Hematopoietic multipotent progenitor cell treated with erythropoietin and hydrocortisone succinate and interleukin-3 and kit ligand, for 15 days (in vitro differentiated cells): ENCODE measurements around the gene MAP4K1.
"Not testable (repeated sequence)": the region's sequence is repeated elsewhere in the genome, so short reads cannot be mapped to it uniquely, and the experiment has no call there.

Experiments
- DNase-seq: peaks from one replicate; pipeline ENCODE4 v3.0.0-alpha.2; 2015; ENCODE audit warnings: low spot score

The MAP4K1 gene

DNA sequence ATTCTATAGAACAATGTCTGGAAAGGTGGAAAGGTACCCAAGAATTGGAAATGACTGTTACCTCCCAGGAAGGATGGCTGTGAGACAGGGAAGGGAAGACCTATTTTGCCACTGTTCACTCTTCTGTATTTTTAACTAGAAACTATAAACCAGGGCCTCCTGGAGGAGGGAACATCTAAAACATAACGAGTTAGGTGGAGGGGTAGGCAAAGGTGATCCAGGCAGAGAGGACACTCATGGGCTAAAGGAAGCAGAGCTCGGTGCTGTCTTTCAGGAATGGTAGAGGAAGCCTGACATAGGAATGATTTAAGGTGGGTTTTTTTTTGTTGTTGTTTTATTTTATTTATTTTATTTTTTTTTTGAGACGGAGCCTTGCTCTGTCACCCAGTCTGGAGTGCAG is 7.1 kb upstream of the MAP4K1 start:
- DNase-seq = no peak

GRCh38 chr19:38619361-38620174 is 1.8 kb upstream of the MAP4K1 start:
- peak; percentile 8 for DNase-seq

DNA sequence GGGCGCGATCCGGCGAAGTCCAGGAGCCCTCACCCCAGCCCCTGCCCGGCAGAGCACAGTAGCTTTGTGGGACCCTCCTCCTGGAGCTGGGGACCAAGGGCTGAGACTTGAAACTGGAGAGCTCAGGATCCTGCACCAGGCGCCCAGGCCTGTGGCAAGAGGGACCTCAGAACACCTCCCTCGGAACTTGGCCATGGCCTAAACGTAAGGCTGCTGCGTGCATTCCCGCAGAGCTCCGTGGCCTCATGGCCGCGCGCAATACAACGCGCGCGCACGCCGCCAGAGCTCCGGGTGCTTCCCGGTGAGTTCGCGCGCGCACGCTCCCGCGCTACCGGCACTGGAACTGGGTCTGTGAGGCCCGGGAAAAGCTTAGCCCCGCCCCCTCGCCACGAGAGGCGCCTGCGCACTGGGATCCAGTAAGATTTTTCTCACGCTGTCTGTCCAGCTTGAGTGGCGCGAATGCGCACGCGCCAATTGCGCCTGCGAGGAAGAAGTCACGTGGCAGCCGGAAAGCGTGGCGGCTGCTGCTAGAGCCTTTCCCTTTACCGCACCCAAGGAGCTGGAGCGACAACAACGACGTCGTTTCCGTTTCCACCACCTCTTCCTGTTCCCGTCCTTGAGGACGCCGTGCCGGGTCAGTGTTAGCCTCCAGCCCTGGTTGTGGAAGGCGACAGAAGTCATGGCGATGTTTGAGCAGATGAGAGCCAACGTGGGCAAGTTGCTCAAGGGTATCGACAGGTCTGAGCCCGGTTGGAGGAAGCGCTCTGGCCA is 1.0 kb upstream of the MAP4K1 start, which contains the start of gene EIF3K:
Gene EIF3K, plus strand, starts transcription at position 599 of the 771 bp plus-strand sequence. Its CDS starts 81 bp downstream, at position 680.
- DNase-seq = peak; percentile 98

- no peak for DNase-seq
These were observed 430 bp downstream of the MAP4K1 start for GRCh38 chr19:38617283-38617763.

DNA sequence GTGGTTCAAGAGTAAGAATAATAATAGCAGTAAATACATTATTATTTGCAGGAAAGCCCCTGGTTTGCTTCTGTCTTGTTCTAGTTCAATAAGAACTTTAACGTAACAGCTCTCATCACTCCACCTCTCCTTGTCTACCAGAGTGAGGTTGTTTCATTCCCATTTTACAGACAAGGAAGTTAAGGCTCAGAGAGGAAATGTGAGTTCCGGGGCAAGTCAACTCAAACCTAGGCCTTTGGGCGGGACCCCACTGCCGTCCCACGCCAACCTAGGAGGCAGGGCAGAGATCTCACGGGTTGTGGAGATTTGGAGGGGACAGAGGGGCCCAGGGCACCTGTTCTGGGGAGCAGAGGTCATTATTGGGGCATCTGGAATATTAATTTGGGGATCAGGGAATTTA is 1.5 kb downstream of the MAP4K1 start:
- DNase-seq = no peak

GRCh38 chr19:38615007-38615581 is 2.7 kb downstream of the MAP4K1 start:
- no peak for DNase-seq

DNA sequence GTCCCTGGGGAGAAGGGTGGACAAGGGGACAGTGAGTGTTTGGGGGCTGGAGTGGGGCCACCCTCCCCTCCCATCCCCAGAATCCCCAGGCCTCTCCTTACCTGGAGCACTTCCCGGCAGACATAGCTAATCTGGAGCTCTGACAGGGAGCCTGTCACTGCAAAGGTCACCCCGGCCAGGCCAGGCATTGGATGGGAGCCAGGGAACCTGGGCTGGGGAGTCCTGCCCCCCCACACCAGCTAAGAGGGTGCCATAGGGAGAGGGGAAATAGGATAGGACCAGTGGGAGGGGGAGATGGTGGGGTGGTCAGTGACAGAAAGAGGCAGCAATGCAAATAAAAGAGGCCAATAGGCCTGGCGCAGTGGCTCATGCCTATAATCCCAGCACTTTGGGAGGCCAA is 3.5 kb downstream of the MAP4K1 start:
- no peak for DNase-seq

DNA sequence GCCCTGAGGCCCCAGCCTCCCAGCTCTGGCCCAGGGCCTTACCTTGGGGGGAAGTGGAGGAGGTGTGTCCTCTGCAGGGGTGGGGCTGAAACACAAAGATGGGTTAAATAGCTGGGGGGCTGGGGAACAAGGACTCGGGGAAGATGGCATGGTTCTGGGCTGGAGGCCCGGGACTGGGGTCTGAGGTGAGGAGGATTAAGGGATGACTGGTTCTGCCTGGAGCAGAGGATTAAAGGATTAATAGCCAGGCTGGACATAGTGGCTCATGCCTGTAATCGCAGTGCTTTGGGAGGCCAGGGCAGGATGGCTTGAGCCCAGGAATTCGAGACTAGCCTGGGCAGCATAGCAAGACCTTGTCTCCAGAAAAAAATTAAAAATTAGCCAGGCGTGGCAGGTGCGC is 11.6 kb downstream of the MAP4K1 start:
- no peak for DNase-seq

DNA sequence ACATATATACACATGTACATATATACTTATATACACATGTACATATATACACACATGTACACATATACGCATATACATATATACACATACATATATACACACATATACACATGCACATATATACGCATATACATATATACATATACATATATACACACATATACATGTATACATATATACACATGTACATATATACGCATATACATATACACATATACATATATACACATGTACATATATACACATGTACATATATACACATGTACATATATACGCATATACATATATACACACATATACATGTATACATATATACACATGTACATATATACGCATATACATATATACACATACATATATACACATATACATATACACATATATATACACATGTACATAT is 14.9 kb downstream of the MAP4K1 start:
- not testable (repeated sequence) for DNase-seq

DNA sequence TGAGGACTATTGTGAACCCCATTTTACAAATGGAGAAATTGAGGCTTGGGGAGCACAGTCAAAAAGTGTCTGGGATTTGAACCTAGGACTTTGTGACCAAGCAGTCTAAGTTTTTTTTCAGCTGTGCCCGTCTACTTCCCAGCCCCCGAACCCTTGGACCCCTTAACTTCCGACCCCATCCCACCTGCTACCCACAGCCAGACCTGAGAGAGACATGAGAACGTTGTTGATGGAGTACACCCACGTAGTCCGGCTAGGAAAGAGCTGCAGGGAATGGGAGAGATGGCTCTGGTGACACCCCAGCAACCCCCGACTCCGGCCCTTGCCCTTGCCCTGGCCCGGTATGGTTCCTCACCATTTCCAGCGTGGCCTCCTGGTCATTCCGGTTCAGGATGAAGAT is 18.0 kb downstream of the MAP4K1 start:
- DNase-seq = no peak

DNA sequence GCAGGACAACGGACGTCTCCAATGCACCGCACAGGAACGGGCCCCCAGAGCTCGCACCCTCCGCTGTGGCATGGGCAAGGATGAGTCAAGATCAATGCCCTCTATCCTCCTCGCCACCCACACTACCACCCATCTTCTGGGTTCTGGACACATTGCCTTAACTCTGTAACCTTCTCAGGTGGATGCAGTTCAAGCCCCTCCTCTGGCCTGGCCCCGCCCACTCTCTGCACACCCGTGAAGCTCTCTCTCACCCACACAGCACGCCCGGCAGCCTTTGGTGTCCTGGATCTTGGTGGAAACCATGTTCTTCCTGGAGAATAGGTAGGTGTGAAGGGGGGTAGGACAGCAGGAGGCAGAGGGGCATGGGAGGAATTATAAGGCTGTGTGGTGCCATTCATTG is 20.7 kb downstream of the MAP4K1 start:
- no peak for DNase-seq

DNA sequence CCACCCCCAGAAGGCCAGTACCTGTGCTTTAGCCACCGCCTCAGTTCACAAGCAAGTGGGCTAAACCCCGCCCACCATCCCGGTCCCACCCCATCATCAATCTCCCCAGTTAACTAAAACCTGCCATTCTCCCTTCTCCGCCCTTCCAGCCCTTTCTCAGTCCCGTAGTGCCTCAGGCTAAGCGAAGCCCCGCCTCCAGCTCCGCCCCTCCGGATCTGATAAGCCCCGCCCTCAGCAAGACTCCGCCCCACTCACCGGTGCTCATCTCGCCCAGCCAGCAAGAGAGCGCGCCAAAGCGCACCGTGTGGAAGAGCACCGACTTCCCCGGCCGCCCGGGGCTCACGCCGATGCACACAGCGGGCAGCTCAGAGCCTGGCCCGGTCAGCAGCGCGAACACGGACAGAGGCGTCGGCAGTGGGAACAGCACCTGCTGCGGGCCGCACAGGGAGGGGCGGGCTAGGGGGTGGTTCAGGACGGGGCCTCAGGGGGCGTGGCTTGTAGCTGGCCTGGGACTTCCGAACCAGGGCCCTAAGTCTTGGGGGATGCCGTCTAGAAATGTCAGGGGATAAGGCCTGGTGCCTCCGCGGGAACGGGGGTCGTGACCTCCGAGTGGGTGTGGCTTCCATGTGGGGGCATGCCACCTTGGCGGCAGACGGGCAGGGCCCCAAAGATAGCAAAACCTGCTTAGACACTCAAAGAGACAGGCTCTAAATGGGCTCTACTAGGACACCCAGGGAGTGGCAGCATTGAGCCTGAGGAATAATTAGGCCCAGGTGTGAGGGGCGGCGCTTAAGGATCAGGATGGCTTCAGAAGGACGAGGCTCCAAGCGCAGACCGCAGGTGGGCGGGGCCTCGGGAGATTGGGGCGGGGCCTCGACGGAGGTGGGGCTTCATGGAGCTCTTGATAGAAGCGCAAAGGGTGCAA is 21.4 kb downstream of the MAP4K1 start:
- peak; percentile 34 for DNase-seq

DNA sequence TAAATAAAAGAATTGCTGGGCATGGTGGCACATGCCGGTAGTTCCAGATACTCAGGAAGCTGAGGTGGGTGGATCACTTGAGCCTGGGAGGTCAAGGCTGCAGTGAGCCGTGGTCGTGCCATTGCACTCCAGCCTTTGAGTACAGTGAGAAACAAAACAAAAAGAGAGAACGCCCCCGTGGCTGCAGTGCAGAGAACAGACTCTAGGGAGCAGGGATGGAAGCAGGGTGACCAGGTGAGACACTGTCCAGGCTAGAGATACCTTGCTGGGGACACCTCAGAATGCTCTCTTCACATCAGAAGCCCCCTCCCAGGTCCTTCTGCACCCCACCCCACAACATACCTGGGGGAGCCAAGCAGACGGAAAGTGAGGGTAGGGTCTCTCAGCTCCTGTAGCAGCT is 24.8 kb downstream of the MAP4K1 start:
- no peak for DNase-seq

DNA sequence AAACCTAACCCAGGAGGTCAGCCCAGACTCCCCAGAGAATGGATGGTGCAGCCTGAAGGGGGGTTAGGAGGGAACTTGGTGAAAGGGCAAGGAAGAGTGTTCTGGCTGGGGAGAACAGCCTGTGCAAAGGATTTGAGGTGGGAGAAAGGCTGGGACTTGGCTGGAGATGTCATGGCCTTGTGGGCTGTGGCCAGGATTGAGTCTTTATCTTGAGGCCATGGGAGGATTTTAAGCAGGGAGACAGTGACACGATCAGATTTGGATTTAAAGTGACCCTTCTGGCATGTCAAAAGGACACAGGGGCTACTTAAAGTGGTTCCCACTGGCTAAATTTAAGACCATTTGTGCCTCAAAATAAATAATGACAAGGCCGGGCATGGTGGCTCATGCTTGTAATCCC is 29.7 kb downstream of the MAP4K1 start:
- no peak for DNase-seq

DNA sequence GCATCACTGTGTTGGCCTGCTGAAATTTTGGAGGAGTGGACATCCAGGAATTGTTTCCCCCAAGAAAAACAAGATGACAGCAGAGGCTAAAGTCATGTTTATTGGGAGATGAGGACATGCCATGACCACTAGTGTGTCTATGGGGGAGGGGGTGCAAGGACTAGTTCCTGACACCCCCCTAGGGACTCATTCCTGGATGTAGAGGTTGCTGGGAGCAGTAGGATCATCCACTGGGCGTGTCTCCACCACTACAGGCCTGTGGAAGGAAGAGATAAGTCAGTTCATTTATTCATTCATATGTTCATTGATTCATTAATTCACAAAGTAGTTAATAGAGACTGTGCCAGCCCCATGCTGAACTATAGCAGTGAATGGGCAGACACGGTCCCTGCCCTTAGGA is 30.2 kb downstream of the MAP4K1 start:
- DNase-seq = no peak

- DNase-seq = no peak
These were observed 33.8 kb downstream of the MAP4K1 start for GRCh38 chr19:38583985-38584305.

- no peak for DNase-seq
These were observed 34.4 kb downstream of the MAP4K1 start for GRCh38 chr19:38583219-38583984.

DNA sequence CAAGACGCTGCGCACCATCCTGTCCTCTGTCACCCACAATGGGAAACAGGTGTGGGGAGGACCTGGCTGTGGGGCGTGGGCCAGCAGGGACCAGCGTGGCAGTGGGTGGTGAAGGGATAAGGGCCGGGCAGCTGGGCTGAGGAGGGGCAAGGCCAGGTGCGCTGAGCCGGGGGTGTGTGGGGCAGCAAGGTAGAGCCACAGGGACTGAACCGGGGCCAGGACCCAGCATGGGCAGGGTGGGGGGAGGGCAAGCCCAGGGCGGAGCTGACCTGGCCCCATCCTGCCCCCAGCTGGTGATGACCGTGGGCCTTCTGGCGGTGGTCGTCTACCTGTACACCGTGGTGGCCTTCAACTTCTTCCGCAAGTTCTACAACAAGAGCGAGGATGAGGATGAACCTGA is 37.7 kb downstream of the MAP4K1 start:
- no peak for DNase-seq

DNA sequence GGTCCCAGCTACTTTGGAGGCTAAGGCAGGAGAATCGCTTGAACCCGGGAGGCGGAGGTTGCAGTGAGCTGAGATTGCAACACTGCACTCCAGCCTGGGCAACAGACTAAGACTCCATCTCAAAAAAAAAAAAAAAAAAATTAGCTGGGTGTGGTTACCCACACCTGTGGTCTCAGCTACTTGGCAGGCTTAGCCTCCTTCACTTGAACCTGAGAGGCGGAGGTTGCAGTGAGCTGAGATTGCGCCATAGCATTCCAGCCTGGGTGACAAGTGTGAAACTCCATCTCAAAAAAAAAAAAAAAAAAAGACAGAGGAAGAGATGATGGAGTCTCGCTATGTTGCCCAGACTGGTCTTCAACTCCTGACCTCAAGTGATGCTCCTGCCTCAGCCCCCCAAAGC is 38.4 kb downstream of the MAP4K1 start:
- not testable (repeated sequence) for DNase-seq

DNA sequence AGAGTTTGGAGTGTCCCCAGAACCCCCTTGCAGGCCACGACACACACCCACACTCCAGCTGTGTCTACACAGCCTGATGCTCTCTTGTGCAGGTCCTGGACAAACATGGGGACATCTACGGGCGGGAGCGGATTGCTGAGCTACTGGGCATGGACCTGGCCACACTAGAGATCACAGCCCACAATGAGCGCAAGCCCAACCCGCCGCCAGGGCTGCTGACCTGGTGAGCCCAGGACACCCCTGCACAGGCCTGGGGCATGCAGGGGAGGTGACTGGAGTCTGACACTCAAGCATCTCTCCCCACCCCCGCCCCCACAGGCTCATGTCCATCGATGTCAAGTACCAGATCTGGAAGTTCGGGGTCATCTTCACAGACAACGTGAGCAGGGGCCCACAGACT is 39.9 kb downstream of the MAP4K1 start:
- no peak for DNase-seq

DNA sequence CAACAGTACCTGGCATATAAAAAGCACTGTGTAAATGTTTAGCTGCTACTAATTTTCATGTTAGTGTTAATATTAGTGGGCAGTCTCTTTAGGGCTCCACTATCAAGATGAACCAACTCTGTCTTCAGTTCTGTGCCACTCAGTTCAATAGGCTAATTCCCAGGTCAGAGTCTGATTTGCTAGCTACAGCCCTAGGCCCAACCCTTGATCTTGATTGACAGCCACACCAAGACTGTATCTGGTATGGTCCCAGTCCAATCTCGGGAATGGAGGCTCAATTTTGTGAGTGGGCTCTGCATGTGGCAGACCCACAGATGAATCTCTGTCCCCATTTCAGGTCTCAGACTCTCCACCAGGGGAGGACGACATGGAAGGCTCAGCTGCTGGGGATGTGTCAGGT is 46.1 kb downstream of the MAP4K1 start:
- no peak for DNase-seq
